Esophagus mucosa (tissue), 1 donor: ENCODE data around the gene PPA2. TPM values are rescaled to one million over a fixed set of nuclear protein-coding genes. Genes with fewer than 3 reads are reported as not detected.

ENCODE experiments used
- ATAC-seq: fragments of 200-7000 bp; cut with Tn5 transposase; one replicate; pipeline ENCODE4 v1.9.1; 2020
- total RNA-seq: library from RNA; stranded (reverse); gene quantifications from one replicate; pipeline ENCODE4 v1.2.4, GENCODE V29; 2023
- donor health status: DM: yes; HTN: yes; CAD: no.

Gene PPA2
- total RNA-seq, 1 donor from 2014 or later, result 90.8 TPM

DNA sequence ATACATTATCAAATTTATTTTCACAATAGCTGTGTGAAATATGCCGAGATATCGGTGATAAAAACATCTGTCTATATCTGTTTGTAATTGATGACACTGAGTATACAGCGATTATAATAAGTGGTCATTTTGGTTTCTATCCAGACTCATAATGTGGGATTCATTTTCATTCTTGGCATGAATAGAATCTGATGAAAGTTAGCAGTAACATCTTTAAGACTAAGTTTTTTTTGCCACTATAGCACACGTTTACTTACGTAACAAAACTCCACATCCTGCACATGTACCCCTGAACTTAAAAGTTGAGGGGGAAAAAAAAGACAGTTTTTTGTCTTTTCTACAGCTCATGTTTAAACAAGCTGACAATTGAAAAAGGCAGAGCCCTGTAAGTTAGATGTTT lies 86.4 kb downstream of the PPA2 start:
- no peak for ATAC-seq

DNA sequence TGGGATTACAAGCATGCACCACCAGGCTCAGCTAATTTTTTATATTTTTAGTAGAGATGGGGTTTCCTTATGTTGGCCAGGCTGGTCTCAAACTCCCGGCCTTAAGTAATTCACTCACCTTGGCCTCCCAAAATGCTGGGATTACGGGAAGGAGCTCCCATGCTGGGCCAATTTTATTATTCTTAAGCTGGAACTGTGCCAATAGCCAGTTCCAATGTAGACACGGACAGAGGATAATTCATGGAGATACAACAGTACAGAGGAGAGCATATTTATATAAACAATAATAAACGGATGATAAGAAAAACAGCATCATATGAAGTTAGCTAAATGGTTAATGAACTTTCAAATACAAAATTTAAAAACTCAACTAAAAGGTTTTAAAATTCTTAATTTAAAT lies 87.8 kb downstream of the PPA2 start:
- ATAC-seq, result no peak

DNA sequence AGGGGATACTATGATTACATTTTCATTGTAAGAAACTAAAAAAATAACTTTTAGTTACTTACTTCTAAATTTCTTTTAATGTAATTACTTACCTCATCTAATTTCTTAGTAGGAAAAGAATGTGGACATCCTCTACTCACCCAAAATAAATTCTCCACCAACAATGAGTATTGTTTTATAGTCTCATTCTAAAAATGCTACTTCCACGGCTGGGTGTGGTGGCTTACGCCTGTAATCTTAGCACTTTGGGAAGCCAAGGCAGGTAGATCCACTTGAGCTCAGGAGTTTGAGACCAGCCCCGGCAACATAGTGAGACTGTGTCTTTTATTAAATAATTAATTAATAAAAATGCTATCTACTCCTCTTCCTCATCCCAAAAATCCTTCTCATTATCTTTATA lies 99.8 kb downstream of the PPA2 start:
- ATAC-seq, result no peak

DNA sequence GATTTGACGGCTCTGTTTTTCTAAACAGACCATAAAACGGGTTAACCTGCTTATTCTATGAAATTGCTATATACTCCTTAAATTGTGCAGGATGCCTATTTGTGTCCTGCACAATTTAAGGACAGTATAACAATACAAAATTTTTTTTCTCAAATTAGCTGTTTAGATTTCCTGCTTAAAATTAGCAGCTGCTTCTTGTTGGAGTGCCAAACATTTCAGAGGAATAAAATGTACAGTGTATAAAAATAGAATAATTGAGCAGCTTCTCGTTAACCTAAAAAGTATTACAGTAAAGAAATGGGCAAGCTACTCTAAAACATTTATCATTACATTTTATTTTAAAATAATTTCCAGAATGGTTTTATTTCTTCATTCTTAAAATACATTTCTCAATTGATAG lies 100.5 kb downstream of the PPA2 start:
- ATAC-seq, result no peak

GRCh38 chr4:105369988-105370387 lies 103.9 kb downstream of the PPA2 start:
- no peak for ATAC-seq

DNA sequence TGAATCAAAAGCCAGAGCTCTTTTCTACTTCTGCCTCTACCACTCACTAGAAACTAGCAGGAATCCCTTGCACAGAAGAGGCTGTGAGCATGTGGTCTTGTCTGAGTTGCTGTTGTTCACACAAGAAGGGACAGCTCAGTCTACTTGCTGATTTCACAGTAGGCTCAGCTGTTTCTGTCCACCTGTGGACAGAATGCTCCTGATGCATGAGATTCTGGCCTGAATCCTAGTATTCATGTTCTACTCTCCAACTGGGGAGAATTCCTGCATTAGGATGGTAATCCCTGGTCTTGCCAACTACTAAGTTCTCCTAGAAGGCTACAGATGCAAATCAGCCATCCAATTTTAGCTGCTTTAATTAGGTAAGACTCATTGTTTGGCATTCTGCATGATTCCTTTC lies 112.8 kb downstream of the PPA2 start:
- ATAC-seq, result no peak

GRCh38 chr4:105357258-105357980 lies 116.4 kb downstream of the PPA2 start:
- ATAC-seq, result no peak

DNA sequence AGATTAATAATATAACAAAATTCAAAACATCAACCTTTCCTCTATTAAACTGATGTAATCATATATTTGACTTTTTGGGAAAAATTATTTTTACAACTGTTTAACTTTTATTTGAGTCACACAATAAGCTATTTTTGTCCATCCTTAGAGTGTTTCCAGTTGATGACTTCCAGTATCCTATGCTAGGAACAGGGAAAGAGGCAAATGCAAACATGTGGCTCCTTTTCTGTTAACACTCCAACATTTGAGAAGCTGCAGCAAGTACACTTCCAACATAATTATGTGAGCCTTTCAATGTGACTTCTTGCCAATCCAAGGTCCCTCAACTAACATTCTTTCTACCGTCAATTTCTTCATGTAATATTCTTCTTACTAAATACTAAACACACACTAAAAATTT lies 117.7 kb downstream of the PPA2 start:
- ATAC-seq, result no peak

DNA sequence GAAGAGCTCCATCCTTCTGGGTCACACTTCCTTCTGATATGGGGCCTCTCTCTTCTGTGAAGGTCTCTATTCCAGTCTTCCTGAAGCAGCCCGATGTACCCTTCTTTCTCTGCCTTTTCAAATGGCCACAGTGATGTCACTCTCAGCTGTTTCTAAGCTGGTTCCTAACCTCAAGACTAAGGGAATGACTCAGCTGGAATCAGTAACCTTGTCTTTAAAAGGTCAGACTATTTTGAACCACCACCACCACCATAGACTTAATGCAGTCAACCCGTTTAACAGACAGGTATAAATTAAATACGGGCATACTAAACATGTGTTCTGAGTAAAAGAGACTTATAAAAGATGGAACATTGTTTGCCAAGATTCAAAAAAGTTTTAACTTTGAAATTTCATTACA lies 121.0 kb downstream of the PPA2 start:
- no peak for ATAC-seq

DNA sequence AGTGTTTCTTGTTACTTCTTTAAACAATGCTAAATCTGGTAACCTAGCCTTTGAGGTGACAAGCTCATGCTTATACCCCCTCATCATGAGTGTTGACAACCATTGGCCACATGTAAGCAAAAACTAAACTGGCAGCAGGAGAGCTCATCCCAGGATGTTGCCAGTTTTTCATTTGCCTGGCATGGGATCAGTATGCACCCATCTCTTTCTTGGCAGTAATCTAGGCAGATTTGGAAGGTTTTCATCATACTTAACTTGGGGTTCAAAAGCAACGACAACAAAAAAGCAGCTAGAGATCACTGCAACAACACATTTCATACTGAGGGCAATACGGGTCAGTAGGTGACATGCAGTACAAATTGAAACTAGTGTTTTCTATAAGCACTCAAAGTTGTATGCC lies 122.0 kb downstream of the PPA2 start:
- no peak for ATAC-seq

DNA sequence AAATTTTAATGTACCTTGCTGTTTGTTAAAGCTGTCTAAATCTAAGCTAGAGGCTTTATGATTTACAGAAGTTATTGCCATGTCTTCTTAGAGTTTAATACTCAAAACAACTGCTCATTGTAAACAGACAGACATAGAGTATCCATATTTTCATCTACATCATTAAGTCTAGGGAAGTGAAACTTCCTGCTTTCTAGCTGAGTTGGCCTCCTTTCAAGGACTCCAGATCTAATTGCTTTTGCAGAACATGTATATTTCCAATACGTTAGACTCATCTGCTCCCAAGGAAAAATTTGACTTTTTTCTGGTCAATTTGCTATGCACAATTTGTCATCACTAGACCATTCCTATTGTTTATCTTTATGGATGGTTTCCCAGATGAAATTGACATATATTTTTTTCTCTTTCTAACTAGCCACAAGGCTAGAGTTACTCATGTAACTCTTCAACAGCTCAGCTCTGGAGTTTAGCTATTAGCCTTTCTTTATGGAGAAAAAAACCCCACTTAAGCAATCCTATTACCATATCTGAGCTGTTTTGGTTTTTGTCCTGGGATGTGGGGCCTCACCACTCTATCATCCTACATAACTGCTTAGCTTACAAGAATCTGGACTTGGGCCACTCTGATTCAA lies 122.9 kb downstream of the PPA2 start:
- ATAC-seq, result no peak

GRCh38 chr4:105348719-105349118 lies 125.1 kb downstream of the PPA2 start:
- ATAC-seq, result no peak

DNA sequence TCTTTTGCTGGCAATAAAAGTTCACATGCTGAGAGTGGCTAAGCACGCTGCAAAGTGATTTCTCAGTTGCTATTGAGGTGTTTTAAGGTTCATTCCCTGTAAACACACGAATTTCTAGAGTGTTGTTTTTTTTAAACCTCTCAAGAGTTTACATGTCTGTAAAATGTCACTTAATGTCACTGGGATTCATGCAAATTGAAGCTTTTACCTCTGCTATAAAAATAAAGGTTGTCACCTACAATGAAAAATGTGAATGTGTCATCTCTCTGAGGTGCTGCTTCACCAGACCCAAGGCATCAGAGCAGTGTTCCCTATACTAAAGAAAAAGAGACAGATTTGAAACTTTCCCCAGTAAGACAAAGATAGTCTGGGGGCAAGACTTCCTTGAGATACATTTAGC lies 127.0 kb downstream of the PPA2 start:
- no peak for ATAC-seq

GRCh38 chr4:105345838-105346237 lies 128.0 kb downstream of the PPA2 start:
- no peak for ATAC-seq

DNA sequence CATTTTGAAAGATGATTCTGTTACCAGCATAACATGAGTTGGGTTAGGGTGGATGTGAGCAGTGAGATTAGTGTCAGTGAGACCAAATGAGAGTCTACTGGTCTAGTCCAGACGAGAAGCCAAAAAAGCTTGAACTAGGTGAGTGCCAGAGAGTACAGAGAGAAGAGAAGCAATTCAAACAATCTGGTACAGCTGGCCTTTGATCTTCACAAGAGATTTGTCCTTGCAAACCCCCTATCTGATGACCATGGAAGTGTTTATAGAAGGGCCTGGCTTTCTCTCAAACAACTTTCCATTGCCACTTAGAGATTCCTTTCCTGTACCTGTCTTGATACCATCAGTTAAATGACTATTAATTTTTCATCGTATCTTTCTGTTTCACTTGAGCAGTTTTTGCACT lies 128.5 kb downstream of the PPA2 start:
- ATAC-seq, result no peak

DNA sequence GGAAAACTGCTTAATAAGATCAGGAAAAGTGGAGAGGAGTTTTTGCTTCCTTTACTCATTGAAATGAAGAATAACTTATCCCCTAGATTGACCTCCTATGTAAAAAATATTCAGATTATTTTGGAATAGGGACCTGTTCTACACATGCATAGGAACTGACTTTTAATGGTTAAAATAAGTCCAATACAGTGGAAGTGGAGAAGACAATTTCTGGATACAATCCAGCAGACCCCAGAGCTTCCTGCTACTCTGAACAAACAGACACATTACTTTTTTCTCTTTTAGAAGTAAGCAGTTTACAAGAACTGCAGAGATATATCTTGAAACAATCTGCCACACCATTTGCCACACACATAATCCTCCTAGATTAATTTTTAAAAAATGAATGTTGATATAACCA lies 129.7 kb downstream of the PPA2 start:
- ATAC-seq, result no peak

DNA sequence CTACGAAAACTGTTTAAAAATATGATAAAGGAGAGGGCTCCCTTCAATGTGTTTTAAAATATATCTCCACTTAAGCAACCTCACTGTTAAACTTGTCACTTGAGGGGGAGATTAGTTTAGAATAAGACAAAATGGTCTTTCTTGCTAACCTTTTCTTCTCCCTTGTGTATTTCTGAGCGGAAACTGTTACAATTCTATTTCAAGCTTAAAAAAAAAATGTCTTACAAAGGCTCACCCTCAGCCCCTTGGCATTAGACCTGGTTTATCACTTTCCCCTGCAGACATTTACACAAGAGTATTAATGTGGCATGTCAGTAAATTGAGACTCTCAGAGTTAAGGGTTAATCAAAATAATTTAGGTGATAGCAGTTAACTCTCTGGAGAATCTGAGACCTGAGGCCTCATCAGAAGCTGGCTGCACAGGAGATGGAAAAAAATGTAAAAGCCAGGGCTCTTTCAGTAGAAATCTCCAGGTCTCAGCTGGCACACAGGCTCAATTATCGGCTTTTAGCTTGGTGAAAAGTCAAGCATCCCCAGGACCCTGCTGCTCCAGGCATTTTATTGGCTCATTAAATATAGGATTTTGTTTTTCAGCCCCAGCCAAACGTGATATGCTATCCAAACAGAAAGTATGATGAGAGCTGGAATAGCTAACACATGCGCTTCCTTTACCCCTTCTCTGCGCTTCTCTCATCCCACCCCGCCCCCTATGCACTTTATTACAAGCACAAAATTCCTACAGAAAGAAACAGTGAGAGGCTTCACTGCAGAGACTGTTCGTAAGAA lies 130.5 kb downstream of the PPA2 start:
- no peak for ATAC-seq

GRCh38 chr4:105329081-105329480 lies 144.8 kb downstream of the PPA2 start:
- ATAC-seq, result no peak

GRCh38 chr4:105327956-105328355 lies 145.9 kb downstream of the PPA2 start:
- no peak for ATAC-seq

DNA sequence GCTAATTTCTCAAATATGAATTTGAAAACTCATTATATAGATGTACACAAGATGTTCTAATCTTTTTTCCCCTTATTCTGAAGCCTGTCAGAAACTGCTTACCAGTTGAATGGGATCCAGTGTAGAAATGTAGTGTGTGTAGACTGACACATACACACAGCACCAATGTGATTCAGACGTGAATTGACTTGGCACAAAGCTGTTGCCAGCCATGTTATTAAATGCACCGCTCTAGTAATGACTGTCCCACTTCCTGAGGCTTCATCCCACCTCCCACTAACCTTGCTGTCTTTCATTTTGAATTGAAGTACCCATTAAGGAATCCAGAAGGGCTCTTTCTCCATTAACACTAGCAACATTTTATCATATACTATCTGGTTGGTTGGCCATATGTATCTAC lies 146.6 kb downstream of the PPA2 start:
- ATAC-seq, result no peak
